SK-N-SH (cell line): ENCODE data around the gene HTR3A. TPM values are rescaled to one million over a fixed set of nuclear protein-coding genes. Genes with fewer than 3 reads are reported as not detected.

Source experiments
- CTCF ChIA-PET: fragments of 300-600, 350-600 bp; formaldehyde crosslinking; extraction: SDS; loops from one replicate; lab custom pipeline; 2021; lab: Yijun Ruan, JAX
- POLR2A ChIA-PET: fragments of 350-600 bp; sonication (Branson Sonifier 250); formaldehyde crosslinking; extraction: SDS; loops from one replicate; lab custom pipeline; 2020; ENCODE audit warnings: antibody characterized with exemption, inconsistent platforms; lab: Yijun Ruan, JAX
- DNase-seq: peaks from one replicate; pipeline ENCODE4 v3.0.0; 2012
- H2AFZ ChIP-seq: fragments of 200-600 bp; sonication (generic); 2 replicates; pipeline ENCODE4 v1.8.1; 2016; ENCODE audit warnings: antibody characterized with exemption, mild to moderate bottlenecking, low read depth
- H3F3A ChIP-seq: fragments of 200-600 bp; sonication (generic); replicated peaks from 2 replicates; pipeline ENCODE3; 2016; ENCODE audit warnings: antibody characterized with exemption, mild to moderate bottlenecking; ENCODE audit not compliant: insufficient read depth
- H3K27ac ChIP-seq, 2 experiments: fragments of 200-500 bp in 1 of 2; fragments of 200-600 bp in 1 of 2; sonication (Bioruptor generic) in 1 of 2; sonication (generic), shearing (Covaris generic) in 1 of 2; 2 replicates each; pipeline versions ENCODE4 v1.5.1 to v1.6.1; 2014 to 2016; ENCODE audit warnings: low read depth in 2 of 2, inconsistent platforms in 1 of 2, low read length in 1 of 2, mild to moderate bottlenecking in 1 of 2, mixed read lengths in 1 of 2
- H3K27me3 ChIP-seq: fragments of 200-600 bp; sonication (generic), shearing (Covaris generic); 2 replicates; pipeline ENCODE4 v1.6.1; 2016; ENCODE audit warnings: mixed run types; ENCODE audit not compliant: insufficient read depth
- H3K36me3 ChIP-seq, 2 experiments: fragments of 200-500 bp in 1 of 2; fragments of 200-600 bp in 1 of 2; sonication (Bioruptor generic) in 1 of 2; sonication (generic) in 1 of 2; replicated peaks in 1 of 2; 2 replicates each; pipeline versions ENCODE3 to v1.5.1; 2014 to 2016; ENCODE audit warnings: low read length in 1 of 2, mild to moderate bottlenecking in 1 of 2; ENCODE audit not compliant: insufficient read depth in 2 of 2, control insufficient read depth in 1 of 2
- H3K4me1 ChIP-seq, 2 experiments: fragments of 200-500 bp in 1 of 2; fragments of 200-600 bp in 1 of 2; sonication (Bioruptor generic) in 1 of 2; sonication (generic), shearing (Covaris generic) in 1 of 2; 2 replicates each; pipeline versions ENCODE4 v1.5.1 to v1.6.1; 2014 to 2016; ENCODE audit warnings: low read depth in 1 of 2, low read length in 1 of 2, mixed run types in 1 of 2; ENCODE audit not compliant: insufficient read depth in 2 of 2, control insufficient read depth in 1 of 2
- H3K4me2 ChIP-seq: fragments of 200-600 bp; sonication (generic), shearing (Covaris generic); 2 replicates; pipeline ENCODE4 v1.6.1; 2017; ENCODE audit warnings: mixed run types
- H3K4me3 ChIP-seq, 2 experiments: fragments of 200-500 bp in 1 of 2; fragments of 200-600 bp in 1 of 2; sonication (Bioruptor generic) in 1 of 2; sonication (generic), shearing (Covaris generic) in 1 of 2; 2 replicates each; pipeline versions ENCODE4 v1.5.1 to v1.8.1; 2014 to 2016; ENCODE audit warnings: low read depth in 2 of 2, inconsistent platforms in 1 of 2, low read length in 1 of 2, mild to moderate bottlenecking in 1 of 2, mixed read lengths in 1 of 2, moderate library complexity in 1 of 2
- H3K79me2 ChIP-seq: fragments of 200-600 bp; sonication (generic); 2 replicates; pipeline ENCODE4 v1.8.1; 2017; ENCODE audit warnings: mild to moderate bottlenecking; ENCODE audit not compliant: insufficient read depth
- H3K9ac ChIP-seq: fragments of 200-600 bp; sonication (generic); 2 replicates; pipeline ENCODE4 v1.6.1; 2017; ENCODE audit warnings: mixed run types
- H3K9me2 ChIP-seq: fragments of 200-600 bp; sonication (generic); 2 replicates; pipeline ENCODE4 v1.6.1; 2017; ENCODE audit warnings: mixed run types
- H3K9me3 ChIP-seq: fragments of 200-600 bp; sonication (generic); 2 replicates; pipeline ENCODE4 v1.6.1; 2017; ENCODE audit warnings: mixed run types, mild to moderate bottlenecking, moderate library complexity
- H4K20me1 ChIP-seq: fragments of 200-600 bp; sonication (generic); 2 replicates; pipeline ENCODE4 v1.6.1; 2017; ENCODE audit warnings: mild to moderate bottlenecking, mixed run types; ENCODE audit not compliant: insufficient read depth
- CHD2 ChIP-seq: fragments of 150-350 bp; IDR thresholded peaks from 2 replicates; pipeline ENCODE4 v1.6.1; 2018; ENCODE audit warnings: low read length; ENCODE audit not compliant: partially characterized antibody
- CTCF ChIP-seq: fragments of 200-600 bp; sonication (generic); IDR thresholded peaks from 2 replicates; pipeline ENCODE4 v1.6.1; 2017; ENCODE audit warnings: antibody characterized with exemption, mild to moderate bottlenecking, moderate library complexity
- ELF1 ChIP-seq: IDR thresholded peaks from 2 replicates; pipeline ENCODE4 v1.4.0; 2012
- FOSL2 ChIP-seq: IDR thresholded peaks from 2 replicates; pipeline ENCODE4 v1.4.0; 2012; ENCODE audit warnings: low read depth, mild to moderate bottlenecking, moderate library complexity, borderline replicate concordance
- FOXM1 ChIP-seq: IDR thresholded peaks from 2 replicates; pipeline ENCODE4 v1.4.0; 2012; ENCODE audit warnings: low read depth, mild to moderate bottlenecking
- GABPA ChIP-seq: IDR thresholded peaks from 2 replicates; pipeline ENCODE4 v1.4.0; 2012; ENCODE audit warnings: low read depth, mild to moderate bottlenecking
- GATA2 ChIP-seq: sonication (generic); formaldehyde crosslinking; IDR thresholded peaks from 2 replicates; pipeline ENCODE4 v1.5.0; 2020; ENCODE audit warnings: mild to moderate bottlenecking, missing genetic modification reagents
- IRF3 ChIP-seq: fragments of 150-350 bp; IDR thresholded peaks from 2 replicates; pipeline ENCODE4 v1.6.1; 2016; ENCODE audit warnings: mild to moderate bottlenecking, low read depth, low read length
- MEF2A ChIP-seq: IDR thresholded peaks from 2 replicates; pipeline ENCODE4 v1.4.0; 2012; ENCODE audit warnings: low read depth, borderline replicate concordance
- NFIC ChIP-seq: IDR thresholded peaks from 2 replicates; pipeline ENCODE4 v1.4.0; 2012; ENCODE audit warnings: borderline replicate concordance
- NRF1 ChIP-seq: IDR thresholded peaks from 2 replicates; pipeline ENCODE4 v1.6.1; 2012; ENCODE audit warnings: low read depth, mild to moderate bottlenecking, low read length
- POLR2AphosphoS5 ChIP-seq: IDR thresholded peaks from 2 replicates; pipeline ENCODE4 v1.6.1; 2012; ENCODE audit warnings: low read depth, low read length
- RCOR1 ChIP-seq: fragments of 150-350 bp; IDR thresholded peaks from 2 replicates; pipeline ENCODE4 v1.6.1; 2017; ENCODE audit warnings: antibody characterized with exemption, low read length
- REST ChIP-seq: IDR thresholded peaks from 2 replicates; pipeline ENCODE4 v1.6.1; 2012; ENCODE audit warnings: mild to moderate bottlenecking, low read depth, low read length, moderate library complexity
- SIN3A ChIP-seq: IDR thresholded peaks from 2 replicates; pipeline ENCODE4 v1.6.1; 2012; ENCODE audit warnings: low read depth, mild to moderate bottlenecking, low read length, moderate library complexity, borderline replicate concordance
- TAF1 ChIP-seq: IDR thresholded peaks from 2 replicates; pipeline ENCODE4 v1.6.1; 2012; ENCODE audit warnings: low read depth, mild to moderate bottlenecking, low read length, moderate library complexity, borderline replicate concordance
- TCF12 ChIP-seq: IDR thresholded peaks from 2 replicates; pipeline ENCODE4 v1.4.0; 2012
- TEAD4 ChIP-seq: IDR thresholded peaks from 2 replicates; pipeline ENCODE4 v1.4.0; 2012; ENCODE audit warnings: mild to moderate bottlenecking, borderline replicate concordance; ENCODE audit not compliant: insufficient read depth
- YY1 ChIP-seq: IDR thresholded peaks from 2 replicates; pipeline ENCODE4 v1.4.0; 2012; ENCODE audit warnings: low read depth, mild to moderate bottlenecking
- ZBTB33 ChIP-seq: IDR thresholded peaks from 2 replicates; pipeline ENCODE4 v1.4.0; 2012; ENCODE audit warnings: low read depth, borderline replicate concordance
- WGBS: methylation state at CpG from one replicate; pipeline ENCODE4 v1.1.6; 2017; ENCODE audit warnings: low lambda C conversion rate; 5-methylcytosine and 5-hydroxymethylcytosine counted together
- polyA plus RNA-seq, 3 experiments: library from polyadenylated mRNA; depleted of rRNA; stranded (reverse); fragments of >200 nt; gene quantifications; 2 replicates each; pipeline ENCODE4 v1.2.3, GENCODE V29; 2012

The HTR3A gene
- polyA plus RNA-seq, 1 of the 3 experiments (the other 2 are of a cell fraction): not detected

GRCh38 chr11:113960702-113961330 lies 14.1 kb upstream of the HTR3A start:
- ChIA-PET POLR2A (no interaction called here), CTCF (no interaction called here)
- no peaks in the 10 kb centered on the region for H3K27me3 ChIP-seq
- H3K79me2 ChIP-seq: no peaks in the 10 kb centered on the region
- H3F3A ChIP-seq: no peaks in the 10 kb centered on the region
- H3K9ac ChIP-seq: no peak overlapping the region
- WGBS: 42% methylated on average over 9 of the region's 9 CpGs
- H4K20me1 ChIP-seq: no peaks in the 10 kb centered on the region
- DNase-seq: no peak
- no peaks in the 10 kb centered on the region for H3K36me3 ChIP-seq
- no peak overlapping the region for H3K4me2 ChIP-seq
- no peaks in the 10 kb centered on the region for H3K9me2 ChIP-seq
- H3K27ac ChIP-seq: no peak overlapping the region
- TF ChIP-seq MEF2A (no peak), RCOR1 (no peak), SIN3A (no peak), TCF12 (no peak), YY1 (no peak), GABPA (no peak), POLR2AphosphoS5 (no peak), TEAD4 (no peak), CHD2 (no peak), GATA2 (CRISPR knock-in tag) (no peak), FOXM1 (no peak), NRF1 (no peak), NFIC (no peak), TAF1 (no peak)
- no peaks in the 10 kb centered on the region for H3K9me3 ChIP-seq
- H2AFZ ChIP-seq: no peak overlapping the region
- H3K4me3 ChIP-seq: no peak overlapping the region
- H3K4me1 ChIP-seq: no peaks in the 10 kb centered on the region; a peak in 1 of 4 replicates

- H4K20me1 ChIP-seq: no peaks in the 10 kb centered on the region
- 37% methylated on average over 1 of the region's 1 CpG for WGBS
- no peaks in the 10 kb centered on the region for H3K9me2 ChIP-seq
- H3K36me3 ChIP-seq: no peaks in the 10 kb centered on the region
- no peak overlapping the region for H3K27ac ChIP-seq
- ChIA-PET CTCF (interaction anchor here (1.5 to 3.2 kb wide), 2 partner anchors 8 to 294 kb away, joined by 4 to 8 read pairs; no protein-coding TSS in a partner anchor), POLR2A (no interaction called here)
- H3K9me3 ChIP-seq: no peaks in the 10 kb centered on the region
- no peak overlapping the region for H2AFZ ChIP-seq
- H3K4me2 ChIP-seq: no peak overlapping the region
- H3K4me3 ChIP-seq: no peak overlapping the region
- peaks cover 0 to 10% of the 10 kb centered on the region in 2 experiments; a peak in 1 of 4 replicates for H3K4me1 ChIP-seq
- H3F3A ChIP-seq: no peaks in the 10 kb centered on the region
- H3K9ac ChIP-seq: no peak overlapping the region
- H3K27me3 ChIP-seq: no peaks in the 10 kb centered on the region
- DNase-seq: no peak
- H3K79me2 ChIP-seq: no peaks in the 10 kb centered on the region
- TF ChIP-seq ELF1 (no peak), CTCF (no peak), ZBTB33 (no peak), YY1 (no peak), GABPA (no peak), RCOR1 (no peak), GATA2 (CRISPR knock-in tag) (no peak), FOSL2 (no peak), TEAD4 (no peak), REST (no peak), NRF1 (no peak), IRF3 (no peak)
These were observed 7.5 kb upstream of the HTR3A start for GRCh38 chr11:113967361-113967760.
